Measurements from ENCODE around the gene SGSM2.

DNA sequence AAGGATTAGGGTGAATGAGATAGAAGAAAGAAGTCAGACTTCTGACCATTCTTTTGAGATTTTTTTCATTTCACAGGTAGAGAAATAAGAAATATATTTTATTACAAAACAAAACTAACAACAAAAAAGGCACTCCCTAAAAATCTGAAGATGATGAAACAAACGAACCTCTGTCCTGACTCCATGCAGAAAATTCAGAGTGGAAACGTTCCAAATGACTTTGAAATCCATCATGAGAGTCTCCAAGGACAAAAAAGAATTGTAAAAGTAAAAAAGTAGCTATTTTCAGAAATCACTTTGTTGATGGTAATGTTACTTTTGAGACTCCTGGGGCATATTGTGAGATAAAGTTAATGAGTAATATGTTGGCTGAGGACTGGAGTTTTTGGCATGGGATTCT lies 89.9 kb downstream of the SGSM2 start:
- TF ChIP-seq, protein P1, sequence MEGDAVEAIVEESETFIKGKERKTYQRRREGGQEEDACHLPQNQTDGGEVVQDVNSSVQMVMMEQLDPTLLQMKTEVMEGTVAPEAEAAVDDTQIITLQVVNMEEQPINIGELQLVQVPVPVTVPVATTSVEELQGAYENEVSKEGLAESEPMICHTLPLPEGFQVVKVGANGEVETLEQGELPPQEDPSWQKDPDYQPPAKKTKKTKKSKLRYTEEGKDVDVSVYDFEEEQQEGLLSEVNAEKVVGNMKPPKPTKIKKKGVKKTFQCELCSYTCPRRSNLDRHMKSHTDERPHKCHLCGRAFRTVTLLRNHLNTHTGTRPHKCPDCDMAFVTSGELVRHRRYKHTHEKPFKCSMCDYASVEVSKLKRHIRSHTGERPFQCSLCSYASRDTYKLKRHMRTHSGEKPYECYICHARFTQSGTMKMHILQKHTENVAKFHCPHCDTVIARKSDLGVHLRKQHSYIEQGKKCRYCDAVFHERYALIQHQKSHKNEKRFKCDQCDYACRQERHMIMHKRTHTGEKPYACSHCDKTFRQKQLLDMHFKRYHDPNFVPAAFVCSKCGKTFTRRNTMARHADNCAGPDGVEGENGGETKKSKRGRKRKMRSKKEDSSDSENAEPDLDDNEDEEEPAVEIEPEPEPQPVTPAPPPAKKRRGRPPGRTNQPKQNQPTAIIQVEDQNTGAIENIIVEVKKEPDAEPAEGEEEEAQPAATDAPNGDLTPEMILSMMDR (IDR thresholded peaks at IDR 0.05), result no peak
- no peak for TF ChIP-seq POLR2A (IDR thresholded peaks at IDR 0.05)

Data from body of pancreas (tissue), 4 donors.